Activated T-helper 17 cell treated with anti-CD3 and anti-CD28 coated beads, Interleukin-2, amount 50 U/mL, for 72 hours (primary cell): Measurements from ENCODE around the gene HSF2BP. TPM values are rescaled to one million over a fixed set of nuclear protein-coding genes. Genes with fewer than 3 reads are reported as not detected.

Experiments
- ATAC-seq: fragments of 150-1000 bp; cut with Tn5 transposase; replicated peaks from 2 replicates; pipeline ENCODE4 v1.10.0; 2021; ENCODE audit warnings: mild to moderate bottlenecking, moderate library complexity
- H3K27ac Mint-ChIP-seq: one replicate; pipeline ENCODE4 v1.8.0; 2022; ENCODE audit warnings: mixed read lengths
- H3K27me3 Mint-ChIP-seq: one replicate; pipeline ENCODE4 v1.8.0; 2022; ENCODE audit warnings: mixed read lengths
- H3K36me3 Mint-ChIP-seq: one replicate; pipeline ENCODE4 v1.8.0; 2022; ENCODE audit warnings: low read depth, mild to moderate bottlenecking, mixed read lengths
- H3K4me1 Mint-ChIP-seq: one replicate; pipeline ENCODE4 v1.8.0; 2022; ENCODE audit warnings: mixed read lengths
- H3K4me3 Mint-ChIP-seq: one replicate; pipeline ENCODE4 v1.8.0; 2022; ENCODE audit warnings: mild to moderate bottlenecking, mixed read lengths
- H3K9me3 Mint-ChIP-seq: one replicate; pipeline ENCODE4 v1.8.0; 2022; ENCODE audit warnings: mixed read lengths
- total RNA-seq, 2 donors: library from RNA; stranded (reverse); gene quantifications; one replicate each; pipeline ENCODE4 v1.2.3, GENCODE V29; 2022

Gene HSF2BP
- total RNA-seq, 2 donors from 2014 or later: 0.50 to 1.0 TPM

DNA sequence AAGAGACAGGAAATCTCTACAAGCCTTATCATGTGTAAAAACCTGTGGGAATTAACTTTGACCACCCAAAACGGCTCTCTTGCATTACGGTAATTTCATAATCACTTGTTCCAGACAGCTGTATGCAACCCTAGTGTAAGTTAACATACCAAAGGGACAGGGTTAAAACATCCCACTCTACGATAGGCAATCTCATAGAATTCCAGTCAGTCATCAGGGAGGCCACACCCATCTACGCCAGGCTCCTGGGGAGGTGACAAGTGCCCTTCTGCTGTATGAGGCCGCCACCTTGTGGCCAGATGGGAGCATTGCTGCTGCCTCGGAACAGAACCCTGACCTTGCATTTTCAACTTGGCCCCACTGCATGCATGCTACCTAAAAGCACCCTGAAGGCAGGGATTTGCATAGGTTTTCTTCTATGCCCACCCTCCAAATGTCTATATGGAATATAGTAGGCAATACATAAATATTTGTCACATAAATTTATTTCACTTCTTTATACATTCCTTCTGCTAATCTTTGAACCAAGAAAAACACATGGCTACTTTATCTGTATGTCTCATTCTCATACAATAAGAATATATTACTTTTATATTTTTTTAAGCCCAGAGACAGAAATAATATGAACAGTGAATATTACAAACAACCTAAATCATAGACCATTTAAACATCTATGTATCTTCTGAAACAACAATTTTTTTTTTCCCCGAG is 12.6 kb downstream of the HSF2BP start:
- H3K27me3 Mint-ChIP-seq: peaks cover 5% of the 10 kb centered on the region
- peak overlapping the region; percentile 25 for H3K4me3 Mint-ChIP-seq
- H3K9me3 Mint-ChIP-seq: no peaks in the 10 kb centered on the region
- H3K4me1 Mint-ChIP-seq: no peaks in the 10 kb centered on the region
- no peaks in the 10 kb centered on the region for H3K36me3 Mint-ChIP-seq
- no peak overlapping the region for H3K27ac Mint-ChIP-seq
- ATAC-seq: peak; percentile 99

GRCh38 chr21:43645976-43646375 is 13.3 kb downstream of the HSF2BP start:
- Mint-ChIP-seq H3K4me1 (no peaks in the 10 kb centered on the region), H3K4me3 (peak overlapping the region; percentile 25), H3K27me3 (peaks cover 5% of the 10 kb centered on the region), H3K27ac (no peak overlapping the region), H3K36me3 (no peaks in the 10 kb centered on the region), H3K9me3 (no peaks in the 10 kb centered on the region)
- ATAC-seq: no peak

DNA sequence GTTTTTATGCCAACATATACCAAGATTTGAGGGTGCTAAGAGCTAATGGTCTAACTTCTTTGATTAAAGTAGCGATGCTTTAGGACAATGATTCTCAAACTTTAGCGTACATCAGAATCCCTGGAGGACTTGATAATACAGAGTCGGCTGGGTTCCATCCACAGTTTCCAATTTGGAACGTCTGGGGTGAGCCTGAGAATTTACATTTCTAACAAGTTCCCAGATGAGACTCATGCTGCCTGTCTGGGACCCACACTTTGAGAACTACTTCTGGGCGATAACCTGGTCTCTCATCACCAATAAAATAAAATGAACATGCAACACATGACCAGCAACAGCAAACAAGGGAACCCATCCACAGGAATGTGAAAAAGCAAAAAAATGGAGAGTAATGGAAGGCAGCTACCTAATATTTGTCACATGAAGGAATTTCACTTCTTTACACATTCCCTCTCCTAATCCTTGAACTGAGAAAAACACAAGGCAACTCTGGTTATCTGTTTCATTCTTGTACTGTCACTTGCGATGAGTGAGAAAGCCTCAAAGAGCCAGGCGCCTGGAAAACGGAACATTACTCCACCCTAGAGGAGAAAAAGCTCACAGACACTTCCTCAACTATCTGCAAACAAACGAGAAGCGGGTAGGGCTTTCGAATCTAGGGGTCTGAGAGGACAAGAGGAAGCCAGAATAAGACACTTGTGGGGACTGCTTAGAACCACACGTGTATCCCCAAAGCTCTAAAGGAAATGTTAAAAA is 14.0 kb downstream of the HSF2BP start:
- H3K27me3 Mint-ChIP-seq: peaks cover 5% of the 10 kb centered on the region
- H3K4me1 Mint-ChIP-seq: no peaks in the 10 kb centered on the region
- H3K4me3 Mint-ChIP-seq: no peak overlapping the region
- no peak overlapping the region for H3K27ac Mint-ChIP-seq
- no peaks in the 10 kb centered on the region for H3K9me3 Mint-ChIP-seq
- H3K36me3 Mint-ChIP-seq: no peaks in the 10 kb centered on the region
- ATAC-seq: no peak

GRCh38 chr21:43644609-43645008 is 14.7 kb downstream of the HSF2BP start:
- Mint-ChIP-seq H3K9me3 (no peaks in the 10 kb centered on the region), H3K4me1 (no peaks in the 10 kb centered on the region)
- peak; percentile 29 for ATAC-seq

DNA sequence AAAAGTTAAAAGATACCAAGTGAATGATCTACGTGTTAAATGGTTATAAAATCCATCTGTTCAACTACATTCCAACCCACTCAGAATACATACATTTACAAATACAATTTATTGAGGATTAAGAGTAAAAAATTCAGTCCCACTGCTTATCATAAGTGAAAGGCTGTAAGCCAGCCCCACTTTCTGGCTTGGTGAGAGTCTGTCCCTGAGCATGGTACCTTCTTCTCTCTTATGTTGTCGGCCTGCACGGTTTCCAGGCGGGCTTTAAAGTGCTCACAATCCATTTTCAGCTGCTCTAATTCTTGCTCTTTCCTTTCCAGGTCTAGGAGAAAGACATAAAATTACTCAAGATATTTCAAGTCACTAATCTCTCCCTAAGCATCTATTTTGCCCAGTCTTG is 15.2 kb downstream of the HSF2BP start:
- Mint-ChIP-seq H3K9me3 (no peaks in the 10 kb centered on the region), H3K4me1 (peaks cover 3% of the 10 kb centered on the region), H3K4me3 (no peak overlapping the region), H3K27ac (no peak overlapping the region), H3K27me3 (peaks cover 5% of the 10 kb centered on the region), H3K36me3 (no peaks in the 10 kb centered on the region)
- ATAC-seq: no peak

More at GRCh38 chr21:43644609-43645008, 14.7 kb downstream of the HSF2BP start:
- H3K36me3 Mint-ChIP-seq: no peaks in the 10 kb centered on the region
- H3K27me3 Mint-ChIP-seq: peaks cover 5% of the 10 kb centered on the region
- no peak overlapping the region for H3K27ac Mint-ChIP-seq
- no peak overlapping the region for H3K4me3 Mint-ChIP-seq

DNA sequence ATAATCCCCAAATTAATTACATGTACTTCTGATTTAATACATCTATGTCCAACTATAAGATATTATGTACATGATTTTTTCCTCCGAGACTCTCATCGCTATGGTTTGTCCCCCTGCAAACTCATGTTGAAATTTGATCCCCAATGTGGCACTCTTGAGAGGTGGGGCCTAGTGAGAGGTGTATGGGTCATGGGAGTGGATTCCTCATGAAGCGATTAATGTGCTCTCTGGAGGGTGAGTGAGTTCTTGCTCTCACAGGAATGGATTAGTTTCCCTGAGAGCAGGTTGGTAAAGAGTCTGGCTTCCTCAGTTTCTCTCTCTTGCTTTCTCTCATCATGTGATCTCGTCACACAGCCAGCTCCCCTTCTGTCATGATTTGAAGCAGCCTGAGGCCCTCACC is 16.1 kb downstream of the HSF2BP start:
- Mint-ChIP-seq H3K27me3 (peaks cover 1% of the 10 kb centered on the region), H3K4me3 (no peak overlapping the region), H3K27ac (no peak overlapping the region), H3K36me3 (no peaks in the 10 kb centered on the region), H3K4me1 (peaks cover 4% of the 10 kb centered on the region), H3K9me3 (no peaks in the 10 kb centered on the region)
- ATAC-seq: no peak

DNA sequence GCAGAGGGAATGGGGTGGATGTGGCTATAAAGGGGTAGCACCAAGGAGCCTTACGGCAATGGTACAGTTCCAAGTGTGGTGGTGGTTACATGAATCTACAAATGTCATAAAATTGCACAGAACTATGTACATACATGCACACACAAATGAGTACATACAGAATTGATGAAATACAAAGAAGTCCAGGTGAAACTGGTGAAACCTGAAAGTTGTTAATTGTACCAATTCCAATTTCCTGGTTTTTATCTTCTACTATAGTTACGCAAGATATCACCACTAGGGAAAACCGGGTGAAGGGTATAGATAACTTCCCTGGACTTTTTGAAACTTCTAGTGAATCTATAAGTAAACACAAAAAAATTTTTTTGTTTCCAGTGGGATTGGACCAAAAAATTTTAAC is 18.9 kb downstream of the HSF2BP start:
- no peak for ATAC-seq
- Mint-ChIP-seq H3K36me3 (no peaks in the 10 kb centered on the region), H3K27ac (no peak overlapping the region), H3K4me3 (no peak overlapping the region), H3K9me3 (no peaks in the 10 kb centered on the region), H3K4me1 (peaks cover 4% of the 10 kb centered on the region), H3K27me3 (no peaks in the 10 kb centered on the region)

DNA sequence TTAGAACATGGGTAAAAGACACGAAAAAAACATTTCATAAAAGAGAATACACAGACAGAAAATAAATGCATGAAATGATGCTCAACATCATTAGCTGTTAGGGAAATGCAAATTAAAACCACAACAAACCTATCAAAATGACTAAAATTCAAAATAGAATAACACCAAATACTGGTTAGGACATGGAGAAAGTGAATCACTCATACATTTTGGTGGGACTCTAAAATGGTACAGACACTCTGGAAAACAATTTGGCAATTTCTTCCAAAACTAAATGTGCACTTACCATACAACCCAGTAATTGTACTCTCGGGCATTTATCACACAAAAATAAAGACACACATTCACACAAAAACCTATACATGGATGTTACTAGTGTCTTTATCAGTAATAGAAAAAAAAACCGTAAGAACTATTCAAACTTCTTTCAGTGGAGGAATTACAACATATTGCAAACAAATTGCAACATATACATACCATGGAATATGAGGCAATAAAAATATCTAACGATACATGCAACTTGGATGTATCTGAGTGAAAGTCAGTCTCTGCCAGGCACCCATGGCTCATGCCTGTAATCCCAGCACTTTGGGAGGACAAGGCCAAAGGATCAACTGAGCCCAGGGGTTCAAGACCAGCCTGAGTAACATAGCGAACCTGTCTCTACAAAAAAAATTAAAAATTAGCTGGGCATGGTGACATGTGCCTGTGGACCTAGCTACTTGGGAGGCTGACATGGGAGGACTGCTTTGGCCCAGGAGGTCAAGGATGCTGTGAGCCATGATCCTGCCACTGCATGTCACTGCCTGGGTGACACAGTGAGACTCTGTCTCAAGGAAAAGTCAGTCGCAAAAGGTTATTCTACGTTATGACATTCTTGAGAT is 19.6 kb downstream of the HSF2BP start:
- Mint-ChIP-seq H3K4me1 (peaks cover 4% of the 10 kb centered on the region), H3K36me3 (no peaks in the 10 kb centered on the region), H3K4me3 (no peak overlapping the region), H3K27me3 (no peaks in the 10 kb centered on the region), H3K27ac (peak overlapping the region; percentile 34), H3K9me3 (no peaks in the 10 kb centered on the region)
- no peak for ATAC-seq

DNA sequence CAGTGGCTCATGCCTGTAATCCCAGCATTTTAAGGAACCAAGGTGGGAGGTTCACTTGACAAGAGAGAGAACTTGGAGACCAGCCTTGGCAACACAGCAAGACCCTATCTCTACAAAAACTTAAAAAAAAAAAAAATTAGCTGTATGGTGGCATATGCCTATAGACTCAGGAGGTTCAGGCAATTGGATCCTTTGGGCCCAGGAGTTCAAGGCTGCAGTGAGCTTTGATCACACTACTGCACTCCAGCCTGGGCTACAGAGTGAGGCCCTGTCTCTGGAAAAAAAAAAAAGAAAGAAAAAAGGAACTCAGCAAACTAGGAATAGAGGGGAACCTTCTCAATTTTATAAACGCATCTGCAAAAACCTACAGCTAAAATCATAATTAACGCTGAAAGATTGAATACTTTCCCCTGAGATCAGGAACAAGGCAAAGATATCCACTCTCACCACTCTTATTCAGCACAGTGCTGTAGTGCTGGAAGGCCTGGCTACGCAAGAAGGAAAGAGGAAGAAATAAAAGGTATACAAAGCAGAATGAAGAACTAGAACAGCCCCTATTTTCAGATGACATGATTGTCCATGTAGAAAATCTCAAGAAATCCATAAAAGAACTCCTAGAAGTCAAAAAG is 21.6 kb downstream of the HSF2BP start:
- no peak overlapping the region for H3K27ac Mint-ChIP-seq
- no peak overlapping the region for H3K4me3 Mint-ChIP-seq
- H3K9me3 Mint-ChIP-seq: no peaks in the 10 kb centered on the region
- no peak for ATAC-seq
- peaks cover 4% of the 10 kb centered on the region for H3K4me1 Mint-ChIP-seq
- no peaks in the 10 kb centered on the region for H3K36me3 Mint-ChIP-seq
- H3K27me3 Mint-ChIP-seq: no peaks in the 10 kb centered on the region

DNA sequence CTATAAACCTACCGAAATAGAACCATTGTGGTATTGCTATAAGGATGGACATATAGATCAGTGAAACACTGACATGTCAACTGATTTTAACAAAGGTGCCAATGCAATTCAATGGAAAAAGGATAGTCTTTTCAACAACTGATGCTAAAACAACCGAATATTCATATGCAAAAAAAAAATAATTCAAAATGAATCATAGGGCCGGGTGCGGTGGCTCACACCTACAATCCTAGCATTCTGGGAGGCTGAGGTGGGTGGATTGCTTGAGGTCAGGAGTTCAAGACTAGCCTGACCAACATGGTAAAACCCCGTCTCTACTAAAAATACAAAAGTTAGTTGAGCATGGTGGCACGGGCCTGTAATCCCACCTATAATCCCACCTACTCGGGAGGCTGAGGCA is 23.9 kb downstream of the HSF2BP start:
- Mint-ChIP-seq H3K27ac (no peak overlapping the region), H3K4me3 (no peak overlapping the region), H3K36me3 (no peaks in the 10 kb centered on the region), H3K9me3 (no peaks in the 10 kb centered on the region), H3K4me1 (peaks cover 4% of the 10 kb centered on the region), H3K27me3 (peaks cover 11% of the 10 kb centered on the region)
- no peak for ATAC-seq

- Mint-ChIP-seq H3K4me1 (peaks cover 4% of the 10 kb centered on the region), H3K4me3 (no peak overlapping the region), H3K27ac (no peak overlapping the region), H3K27me3 (peaks cover 11% of the 10 kb centered on the region), H3K36me3 (no peaks in the 10 kb centered on the region), H3K9me3 (no peaks in the 10 kb centered on the region)
- no peak for ATAC-seq
Observed at GRCh38 chr21:43634618-43635017, 24.7 kb downstream of the HSF2BP start.

GRCh38 chr21:43632373-43632905 is 26.8 kb downstream of the HSF2BP start:
- Mint-ChIP-seq H3K27ac (no peak overlapping the region), H3K4me3 (no peak overlapping the region), H3K4me1 (no peaks in the 10 kb centered on the region), H3K27me3 (peaks cover 15% of the 10 kb centered on the region), H3K36me3 (no peaks in the 10 kb centered on the region), H3K9me3 (no peaks in the 10 kb centered on the region)
- ATAC-seq: no peak

- no peak for ATAC-seq
Observed at GRCh38 chr21:43631411-43632107, 27.7 kb downstream of the HSF2BP start.

More at GRCh38 chr21:43631411-43632107, 27.7 kb downstream of the HSF2BP start:
- H3K4me3 Mint-ChIP-seq: no peak overlapping the region
- no peaks in the 10 kb centered on the region for H3K36me3 Mint-ChIP-seq
- no peaks in the 10 kb centered on the region for H3K9me3 Mint-ChIP-seq
- peaks cover 15% of the 10 kb centered on the region for H3K27me3 Mint-ChIP-seq
- H3K27ac Mint-ChIP-seq: no peak overlapping the region
- no peaks in the 10 kb centered on the region for H3K4me1 Mint-ChIP-seq
